ENCODE measurements around the gene THUMPD3. TPM values are rescaled to one million over a fixed set of nuclear protein-coding genes. Genes with fewer than 3 reads are reported as not detected.

The THUMPD3 gene
- total RNA-seq, 1 experiment from 2014 or later = 62.2 TPM

DNA sequence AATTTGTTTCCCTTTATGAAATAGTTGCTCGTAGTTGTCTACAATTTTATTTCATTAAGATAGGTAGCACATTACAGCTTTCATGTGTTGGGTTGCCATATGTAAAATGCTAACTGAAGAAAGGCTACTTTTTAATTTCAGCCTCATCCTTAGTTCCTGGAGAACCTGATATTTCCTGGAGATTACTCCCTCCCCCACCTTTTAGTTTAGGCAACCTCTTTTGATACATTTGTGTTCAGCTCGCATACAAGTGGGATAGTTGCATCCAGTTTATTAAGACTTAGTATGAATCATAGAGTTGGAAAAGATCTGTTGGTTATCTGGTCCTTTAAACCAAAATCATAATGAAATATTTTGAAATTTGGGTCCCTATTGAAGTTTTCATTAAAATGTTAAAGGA is 40.6 kb downstream of the THUMPD3 start:
- H3K36me3 Mint-ChIP-seq (ENCODE audit: insufficient read depth, unreplicated experiment) = peaks cover 6% of the 10 kb centered on the region
- peaks cover 60% of the 10 kb centered on the region for H3K4me1 ChIP-seq
- no peak for DNase-seq
- no peaks in the 10 kb centered on the region for H3K27me3 Mint-ChIP-seq (ENCODE audit: insufficient read depth, unreplicated experiment)
- no peak overlapping the region for H3K4me3 ChIP-seq (ENCODE audit: low read depth, low read length)
- H3K4me1 Mint-ChIP-seq (ENCODE audit: low read depth, unreplicated experiment) = peaks cover 32% of the 10 kb centered on the region
- no TSS peak for BruUV-seq (replicated peaks)
- no peak overlapping the region for H3K4me3 Mint-ChIP-seq (ENCODE audit: unreplicated experiment)
- no peaks in the 10 kb centered on the region for H3K9me3 Mint-ChIP-seq (ENCODE audit: unreplicated experiment)
- H3K36me3 ChIP-seq (ENCODE audit: control insufficient read depth, insufficient read depth, low read length) = no peaks in the 10 kb centered on the region
- no peak overlapping the region for H3K27ac Mint-ChIP-seq (ENCODE audit: unreplicated experiment)
- H3K27me3 ChIP-seq (replicated peaks; ENCODE audit: control insufficient read depth, insufficient read depth, low read length) = no peaks in the 10 kb centered on the region
- TF ChIP-seq, protein P1, sequence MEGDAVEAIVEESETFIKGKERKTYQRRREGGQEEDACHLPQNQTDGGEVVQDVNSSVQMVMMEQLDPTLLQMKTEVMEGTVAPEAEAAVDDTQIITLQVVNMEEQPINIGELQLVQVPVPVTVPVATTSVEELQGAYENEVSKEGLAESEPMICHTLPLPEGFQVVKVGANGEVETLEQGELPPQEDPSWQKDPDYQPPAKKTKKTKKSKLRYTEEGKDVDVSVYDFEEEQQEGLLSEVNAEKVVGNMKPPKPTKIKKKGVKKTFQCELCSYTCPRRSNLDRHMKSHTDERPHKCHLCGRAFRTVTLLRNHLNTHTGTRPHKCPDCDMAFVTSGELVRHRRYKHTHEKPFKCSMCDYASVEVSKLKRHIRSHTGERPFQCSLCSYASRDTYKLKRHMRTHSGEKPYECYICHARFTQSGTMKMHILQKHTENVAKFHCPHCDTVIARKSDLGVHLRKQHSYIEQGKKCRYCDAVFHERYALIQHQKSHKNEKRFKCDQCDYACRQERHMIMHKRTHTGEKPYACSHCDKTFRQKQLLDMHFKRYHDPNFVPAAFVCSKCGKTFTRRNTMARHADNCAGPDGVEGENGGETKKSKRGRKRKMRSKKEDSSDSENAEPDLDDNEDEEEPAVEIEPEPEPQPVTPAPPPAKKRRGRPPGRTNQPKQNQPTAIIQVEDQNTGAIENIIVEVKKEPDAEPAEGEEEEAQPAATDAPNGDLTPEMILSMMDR (IDR thresholded peaks at IDR 0.05; ENCODE audit: insufficient read depth in 1 of 2, low read depth in 1 of 2, low read length in 1 of 2, severe bottlenecking in 1 of 2, unreplicated experiment in 1 of 2) = no peak
- intact Hi-C loops (cut with micrococcal nuclease; ENCODE audit: unreplicated experiment) = no loop called here
- ChIA-PET POLR2A (no interaction called here), CTCF (no interaction called here)
- no peaks in the 10 kb centered on the region for H3K9me3 ChIP-seq

DNA sequence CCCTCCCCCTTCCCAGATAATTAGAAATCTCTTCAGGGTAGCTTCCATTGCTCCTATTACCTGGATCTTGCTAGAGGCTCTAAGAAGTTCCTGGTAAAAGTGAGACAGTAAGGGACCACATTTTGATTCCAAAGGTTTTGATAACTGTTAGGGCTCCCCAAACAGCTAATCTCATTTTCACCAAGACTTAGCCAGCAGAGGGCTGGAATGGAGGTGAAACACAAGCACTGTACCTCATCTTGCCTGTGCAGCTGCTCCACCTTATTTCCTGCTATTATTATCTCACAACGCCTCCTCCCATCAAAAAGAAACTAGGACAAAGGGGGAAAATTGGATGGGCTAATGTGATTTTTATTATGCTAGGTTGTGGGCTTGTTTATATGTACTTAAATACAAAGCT is 41.8 kb downstream of the THUMPD3 start:
- Histone ChIP-seq H3K9me3 (no peaks in the 10 kb centered on the region), H3K36me3 (ENCODE audit: control insufficient read depth, insufficient read depth, low read length) (no peaks in the 10 kb centered on the region), H3K4me3 (ENCODE audit: low read depth, low read length) (no peak overlapping the region), H3K4me1 (peaks cover 69% of the 10 kb centered on the region), H3K27me3 (replicated peaks; ENCODE audit: control insufficient read depth, insufficient read depth, low read length) (no peaks in the 10 kb centered on the region)
- no peak overlapping the region for H3K27ac Mint-ChIP-seq (ENCODE audit: unreplicated experiment)
- H3K4me3 Mint-ChIP-seq (ENCODE audit: unreplicated experiment) = no peak overlapping the region
- ChIA-PET CTCF (no interaction called here), POLR2A (no interaction called here)
- peaks cover 7% of the 10 kb centered on the region for H3K36me3 Mint-ChIP-seq (ENCODE audit: insufficient read depth, unreplicated experiment)
- no peaks in the 10 kb centered on the region for H3K27me3 Mint-ChIP-seq (ENCODE audit: insufficient read depth, unreplicated experiment)
- peaks cover 36% of the 10 kb centered on the region for H3K4me1 Mint-ChIP-seq (ENCODE audit: low read depth, unreplicated experiment)
- TF ChIP-seq, protein P1 (IDR thresholded peaks at IDR 0.05; ENCODE audit: insufficient read depth in 1 of 2, low read depth in 1 of 2, low read length in 1 of 2, severe bottlenecking in 1 of 2, unreplicated experiment in 1 of 2) = no peak
- H3K9me3 Mint-ChIP-seq (ENCODE audit: unreplicated experiment) = no peaks in the 10 kb centered on the region
- no peak for DNase-seq
- BruUV-seq (replicated peaks) = no TSS peak
- intact Hi-C loops (cut with micrococcal nuclease; ENCODE audit: unreplicated experiment) = no loop called here

DNA sequence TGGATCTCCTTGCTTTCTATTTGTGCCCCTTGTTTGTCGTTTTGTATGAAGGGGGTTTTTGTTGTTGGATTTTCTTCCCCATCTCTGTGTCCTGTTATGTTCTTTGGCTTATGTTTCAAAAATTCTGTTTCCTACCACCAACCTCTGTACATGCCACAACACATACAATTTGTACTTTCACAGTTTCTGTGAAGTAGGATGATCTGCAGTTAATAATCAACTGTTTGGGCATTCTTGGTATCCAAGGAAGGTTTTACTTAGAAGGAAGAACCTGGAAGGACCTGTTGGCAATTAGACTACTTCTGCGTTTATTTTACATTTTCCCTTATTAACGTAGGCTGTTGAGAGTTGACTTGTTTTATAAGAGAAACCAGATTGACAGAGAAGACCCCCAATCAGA is 42.9 kb downstream of the THUMPD3 start:
- CTCF ChIA-PET = interaction anchor here (0.5 kb wide), 1 partner anchor 905 kb away, joined by 6 read pairs; no protein-coding TSS in a partner anchor
- peaks cover 67% of the 10 kb centered on the region for H3K4me1 ChIP-seq
- BruUV-seq (replicated peaks) = no TSS peak

More for the DNA sequence above, 42.9 kb downstream of the THUMPD3 start:
- Mint-ChIP-seq H3K36me3 (ENCODE audit: insufficient read depth, unreplicated experiment) (peaks cover 7% of the 10 kb centered on the region), H3K27me3 (ENCODE audit: insufficient read depth, unreplicated experiment) (no peaks in the 10 kb centered on the region), H3K4me3 (ENCODE audit: unreplicated experiment) (peak overlapping the region; percentile 48), H3K4me1 (ENCODE audit: low read depth, unreplicated experiment) (peaks cover 39% of the 10 kb centered on the region), H3K27ac (ENCODE audit: unreplicated experiment) (peak overlapping the region; percentile 67), H3K9me3 (ENCODE audit: unreplicated experiment) (no peaks in the 10 kb centered on the region)
- Histone ChIP-seq H3K27me3 (replicated peaks; ENCODE audit: control insufficient read depth, insufficient read depth, low read length) (no peaks in the 10 kb centered on the region), H3K9me3 (no peaks in the 10 kb centered on the region), H3K36me3 (ENCODE audit: control insufficient read depth, insufficient read depth, low read length) (no peaks in the 10 kb centered on the region), H3K4me3 (ENCODE audit: low read depth, low read length) (no peak overlapping the region)
- DNase-seq = no peak
- POLR2A ChIA-PET = no interaction called here
- intact Hi-C loops (cut with micrococcal nuclease; ENCODE audit: unreplicated experiment) = no loop called here
- TF ChIP-seq, protein P1 (IDR thresholded peaks at IDR 0.05; ENCODE audit: insufficient read depth in 1 of 2, low read depth in 1 of 2, low read length in 1 of 2, severe bottlenecking in 1 of 2, unreplicated experiment in 1 of 2) = no peak
